Measurements from ENCODE around the gene PAPPA2.
"Not testable (repeated sequence)": the region's sequence is repeated elsewhere in the genome, so short reads cannot be mapped to it uniquely, and the experiment has no call there.

DNA sequence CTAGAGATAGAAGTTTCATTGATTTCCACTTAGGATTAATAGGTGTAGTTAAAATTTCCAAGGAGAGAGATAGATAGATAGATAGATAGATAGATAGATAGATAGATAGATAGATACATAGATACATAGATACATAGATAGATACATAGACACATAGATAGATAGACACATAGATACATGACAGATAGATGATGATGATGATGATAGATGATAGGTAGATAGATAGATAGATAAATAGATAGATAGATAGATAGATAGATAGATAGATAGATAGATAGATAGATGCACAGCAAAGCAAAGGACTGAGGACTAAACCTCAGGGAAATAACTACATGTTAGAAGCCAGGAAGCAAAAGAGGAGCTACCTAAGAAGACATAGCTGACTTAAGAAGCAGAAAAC lies 171.8 kb downstream of the PAPPA2 start:
- TF ChIP-seq CTCF (IDR thresholded peaks at IDR 0.05; ENCODE audit: insufficient read depth, low read length, poor library complexity, severe bottlenecking); EZH2phosphoT487 (conservative IDR thresholded peaks at IDR 0.05; ENCODE audit: low read length): not testable (repeated sequence)
